GM21360 (cell line): ENCODE measurements around the gene GIGYF1.

Experiments used
- ATAC-seq: cut with Tn5 transposase; IDR thresholded peaks from one replicate; pipeline ENCODE4 v1.9.1; 2021; ENCODE audit warnings: mild to moderate bottlenecking, moderate library complexity; ENCODE audit not compliant: unreplicated experiment

GIGYF1 gene

GRCh38 chr7:100684534-100685042 is 9.5 kb downstream of the GIGYF1 start:
- ATAC-seq = no peak

- no peak for ATAC-seq
Measured at GRCh38 chr7:100683659-100684533, 10.2 kb downstream of the GIGYF1 start.

- no peak for ATAC-seq
Measured at GRCh38 chr7:100682991-100683658, 10.9 kb downstream of the GIGYF1 start.

- no peak for ATAC-seq
Measured at GRCh38 chr7:100682228-100682741, 11.8 kb downstream of the GIGYF1 start.

GRCh38 chr7:100681491-100682227 is 12.4 kb downstream of the GIGYF1 start:
- no peak for ATAC-seq

GRCh38 chr7:100680576-100681271 is 13.3 kb downstream of the GIGYF1 start:
- ATAC-seq = no peak

GRCh38 chr7:100679927-100680575 is 14.0 kb downstream of the GIGYF1 start:
- no peak for ATAC-seq

GRCh38 chr7:100679129-100679926 is 14.7 kb downstream of the GIGYF1 start:
- ATAC-seq = no peak

GRCh38 chr7:100678291-100678984 is 15.6 kb downstream of the GIGYF1 start:
- no peak for ATAC-seq

- ATAC-seq = no peak
Measured at GRCh38 chr7:100677308-100678267, 16.5 kb downstream of the GIGYF1 start.

GRCh38 chr7:100676501-100677306 is 17.3 kb downstream of the GIGYF1 start:
- ATAC-seq = no peak

GRCh38 chr7:100675581-100676350 is 18.3 kb downstream of the GIGYF1 start:
- peak; percentile 24 for ATAC-seq

- ATAC-seq = no peak
Measured at GRCh38 chr7:100675105-100675451, 19.0 kb downstream of the GIGYF1 start.

GRCh38 chr7:100674411-100675104 is 19.5 kb downstream of the GIGYF1 start:
- no peak for ATAC-seq

GRCh38 chr7:100673942-100674410 is 20.1 kb downstream of the GIGYF1 start:
- no peak for ATAC-seq
